GM06990 (cell line): ENCODE results near the gene ATAD3C.
"Not testable (repeated sequence)": the region's sequence is repeated elsewhere in the genome, so short reads cannot be mapped to it uniquely, and the experiment has no call there.

Experiments used
- DNase-seq: peaks from one replicate; pipeline ENCODE4 v3.0.0-alpha.2; 2011; ENCODE audit not compliant: insufficient read length; ENCODE audit errors: extremely low read depth
- H3K27me3 ChIP-seq: replicated peaks from 2 replicates; pipeline ENCODE4 v1.6.0; 2011; ENCODE audit warnings: low read length; ENCODE audit not compliant: control insufficient read depth, insufficient read depth
- H3K36me3 ChIP-seq: 2 replicates; pipeline ENCODE4 v1.5.1; 2011; ENCODE audit warnings: low read length; ENCODE audit not compliant: control insufficient read depth, insufficient read depth
- H3K4me3 ChIP-seq: replicated peaks from 2 replicates; pipeline ENCODE4 v1.5.1; 2011; ENCODE audit warnings: low read depth, mild to moderate bottlenecking, control low read depth, low read length
- CTCF ChIP-seq: IDR thresholded peaks from 2 replicates; pipeline ENCODE4 v1.5.1; 2011; ENCODE audit warnings: low read length, control low read depth, mild to moderate bottlenecking, inconsistent platforms; ENCODE audit not compliant: insufficient read depth, poor library complexity, severe bottlenecking

ATAD3C gene

GRCh38 chr1:1455366-1455884 lies 5.9 kb downstream of the ATAD3C start:
- no peak for TF ChIP-seq CTCF
- H3K4me3 ChIP-seq, result no peak overlapping the region
- no peaks in the 10 kb centered on the region for H3K27me3 ChIP-seq
- H3K36me3 ChIP-seq, result no peaks in the 10 kb centered on the region
- no peak for DNase-seq

- H3K36me3 ChIP-seq, DNase-seq, H3K4me3 ChIP-seq: not testable (repeated sequence)
Measured at GRCh38 chr1:1455934-1456333, 6.4 kb downstream of the ATAD3C start.

GRCh38 chr1:1456683-1457255 lies 7.3 kb downstream of the ATAD3C start:
- H3K36me3 ChIP-seq, H3K27me3 ChIP-seq, DNase-seq, H3K4me3 ChIP-seq: not testable (repeated sequence)

More at GRCh38 chr1:1455934-1456333, 6.4 kb downstream of the ATAD3C start:
- not testable (repeated sequence) for H3K27me3 ChIP-seq

GRCh38 chr1:1459156-1459555 lies 9.7 kb downstream of the ATAD3C start:
- not testable (repeated sequence) for H3K27me3 ChIP-seq, H3K36me3 ChIP-seq, H3K4me3 ChIP-seq, DNase-seq

- not testable (repeated sequence) for H3K4me3 ChIP-seq, H3K27me3 ChIP-seq, DNase-seq, H3K36me3 ChIP-seq
Measured at GRCh38 chr1:1459711-1460110, 10.2 kb downstream of the ATAD3C start.

GRCh38 chr1:1460540-1461130 lies 11.1 kb downstream of the ATAD3C start:
- TF ChIP-seq CTCF, result no peak

GRCh38 chr1:1461721-1462317 lies 12.3 kb downstream of the ATAD3C start:
- Histone ChIP-seq H3K36me3 (no peaks in the 10 kb centered on the region), H3K27me3 (no peaks in the 10 kb centered on the region), H3K4me3 (peak overlapping the region; percentile 61)
- no peak for TF ChIP-seq CTCF
- DNase-seq, result no peak

More at GRCh38 chr1:1460540-1461130, 11.1 kb downstream of the ATAD3C start:
- no peaks in the 10 kb centered on the region for H3K27me3 ChIP-seq
- no peaks in the 10 kb centered on the region for H3K36me3 ChIP-seq
- DNase-seq, result no peak
- H3K4me3 ChIP-seq, result no peak overlapping the region
